ENCODE results near the gene MS4A10.

The MS4A10 gene

DNA sequence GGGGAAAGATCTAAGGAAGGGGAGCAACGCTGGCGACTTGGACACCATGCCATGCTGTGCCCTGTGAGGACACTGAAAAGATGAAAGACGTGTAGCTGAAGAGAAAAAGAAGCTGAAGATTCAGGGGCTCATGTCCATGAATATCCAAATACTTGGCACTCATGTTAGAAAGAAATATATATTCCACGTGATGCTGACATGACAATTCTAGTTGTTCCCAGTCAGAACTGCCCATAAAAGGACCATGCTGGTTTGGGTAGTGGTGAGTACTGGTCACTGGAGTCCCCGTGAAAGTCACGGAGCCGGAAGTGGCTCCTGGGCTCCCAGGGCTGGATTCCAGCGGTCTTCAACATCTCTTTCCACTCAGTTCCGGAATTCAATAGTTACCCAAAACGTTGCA is 18.6 kb upstream of the MS4A10 start:
- DNase-seq = no peak

GRCh38 chr11:60767388-60767811 is 17.7 kb upstream of the MS4A10 start:
- DNase-seq = peak; percentile 4

DNA sequence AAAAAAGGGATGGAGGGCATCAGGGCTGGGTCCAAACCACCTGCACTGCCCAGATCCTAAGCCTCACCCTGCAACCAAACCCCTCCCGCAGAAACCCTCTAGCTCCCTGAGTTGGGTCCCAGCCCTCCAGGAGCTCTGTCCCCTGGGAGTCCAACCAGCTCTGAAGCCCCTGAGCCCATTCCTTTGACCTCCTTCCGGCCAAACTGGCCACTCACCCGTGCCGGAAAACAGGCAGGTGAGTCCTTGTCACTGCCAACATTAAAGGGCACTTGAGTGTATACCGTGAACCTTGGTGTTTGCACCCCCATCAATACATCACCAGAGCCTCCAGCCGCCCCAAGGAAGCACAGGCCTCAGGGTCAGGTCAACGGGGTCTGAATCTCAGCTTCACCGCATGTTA is 16.9 kb upstream of the MS4A10 start:
- DNase-seq = no peak

- no peak for DNase-seq
Measured at GRCh38 chr11:60769273-60769672, 15.9 kb upstream of the MS4A10 start.

DNA sequence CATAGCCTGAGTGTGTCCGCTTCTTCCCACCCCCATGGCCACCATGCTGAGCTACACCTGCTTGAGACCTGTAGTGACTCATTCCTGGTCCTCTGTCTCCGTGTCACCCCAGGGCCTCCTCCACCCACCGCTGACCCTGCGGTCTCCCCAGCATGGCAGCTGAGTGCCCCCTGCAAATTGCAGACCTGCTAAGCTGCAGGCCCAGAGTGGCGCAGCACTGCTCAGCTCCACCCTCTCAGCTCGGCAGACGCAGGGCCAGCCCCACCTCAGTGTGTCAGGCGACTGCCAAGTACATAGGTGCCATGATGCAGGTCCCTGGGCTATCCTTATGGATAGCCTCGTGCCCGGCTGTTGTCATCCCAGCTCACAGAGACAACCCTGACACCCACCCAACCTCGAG is 15.3 kb upstream of the MS4A10 start:
- no peak for DNase-seq

- DNase-seq = no peak
Measured at GRCh38 chr11:60771146-60771545, 14.0 kb upstream of the MS4A10 start.

DNA sequence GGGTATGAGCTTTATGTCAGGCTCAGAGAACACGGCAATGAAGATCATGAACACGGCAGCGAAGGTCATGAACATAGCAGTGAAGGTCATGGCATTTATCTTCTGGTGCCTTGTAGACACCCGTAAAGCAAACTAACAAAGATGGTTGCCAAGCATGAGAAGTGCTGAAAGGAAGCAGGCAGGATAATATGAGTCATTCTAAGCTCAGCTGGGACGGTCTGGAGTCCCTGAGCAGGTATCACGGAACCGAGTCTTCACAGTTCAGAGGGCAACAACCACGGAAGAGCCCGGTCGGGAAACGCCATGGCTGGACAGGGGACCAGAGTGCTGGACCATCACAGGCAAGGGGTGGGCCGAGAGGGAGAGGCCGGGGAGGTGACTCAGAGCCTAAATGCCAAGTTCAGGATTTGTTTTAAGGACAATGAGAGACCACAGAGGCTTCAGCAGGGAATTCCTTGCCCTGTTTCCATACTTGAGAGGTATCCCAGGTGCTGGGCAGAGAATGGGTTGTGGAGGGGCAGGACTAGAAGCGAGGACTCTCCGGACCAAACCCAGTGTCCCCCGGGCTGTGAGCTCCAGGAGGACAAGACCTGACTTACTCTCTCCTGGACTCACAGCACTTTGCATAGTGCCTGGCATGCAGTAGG is 13.1 kb upstream of the MS4A10 start:
- no peak for DNase-seq

DNA sequence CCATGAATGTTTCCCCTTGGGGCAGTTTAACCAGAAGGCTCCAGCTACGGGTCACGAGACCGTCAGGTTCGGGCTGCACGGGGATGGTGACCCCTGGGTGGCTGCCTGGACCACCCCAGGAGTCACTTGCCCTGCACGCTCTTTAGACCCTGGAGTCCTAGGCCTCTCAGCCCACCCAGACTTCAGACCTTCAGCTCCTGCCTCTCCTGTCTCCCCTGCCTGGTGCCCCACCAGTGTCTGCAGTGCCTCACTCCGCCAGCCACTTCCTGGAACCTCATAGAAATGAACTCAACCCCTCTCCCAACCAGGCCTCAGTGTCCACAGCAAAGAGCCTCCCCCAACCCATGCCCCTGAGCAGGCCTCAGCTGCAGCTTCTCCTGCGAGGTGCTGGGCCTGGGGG is 12.5 kb upstream of the MS4A10 start:
- no peak for DNase-seq

GRCh38 chr11:60774726-60775125 is 10.4 kb upstream of the MS4A10 start:
- DNase-seq = no peak

GRCh38 chr11:60775420-60775961 is 9.6 kb upstream of the MS4A10 start:
- peak; percentile 86 for DNase-seq

DNA sequence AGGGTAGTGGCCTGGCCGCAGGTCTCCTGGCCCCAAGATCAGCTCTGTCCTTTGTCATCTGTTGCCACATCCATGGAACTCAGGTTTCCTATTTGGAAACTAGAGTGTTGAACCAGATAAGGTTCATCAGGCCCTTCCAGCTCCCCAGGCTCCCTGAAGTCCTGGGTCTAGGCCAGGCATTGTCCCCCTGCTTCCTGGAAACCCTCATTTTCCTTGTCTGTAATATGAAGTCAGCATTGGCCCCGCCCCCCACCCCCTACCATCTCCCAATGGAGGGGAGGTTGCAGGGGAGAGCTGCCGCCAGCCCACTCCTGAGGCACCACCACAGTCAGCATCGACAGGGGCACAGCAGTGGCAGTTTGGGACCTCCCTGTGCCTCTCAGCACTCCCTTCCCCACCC is 9.0 kb upstream of the MS4A10 start:
- DNase-seq = no peak

GRCh38 chr11:60777106-60777505 is 8.0 kb upstream of the MS4A10 start:
- no peak for DNase-seq

GRCh38 chr11:60777572-60777971 is 7.6 kb upstream of the MS4A10 start:
- DNase-seq = no peak

DNA sequence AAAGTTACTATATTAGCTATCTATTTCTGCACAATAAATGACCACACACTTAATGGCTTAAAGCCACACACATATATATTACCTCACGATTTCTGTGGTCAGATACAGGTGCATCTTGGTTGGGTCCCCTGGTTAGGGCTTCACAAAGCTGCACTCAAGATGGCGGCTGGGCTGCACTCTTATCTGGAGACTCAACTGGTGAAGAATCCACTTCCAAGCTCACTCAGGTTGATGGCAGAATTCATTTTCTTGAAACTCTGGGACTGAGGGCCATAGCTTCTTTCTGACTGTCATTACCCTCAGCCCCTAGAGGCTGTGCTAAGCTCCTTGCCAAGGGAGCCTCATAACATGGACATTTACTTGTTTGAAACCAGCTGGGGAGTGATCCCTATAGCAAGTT is 5.1 kb upstream of the MS4A10 start:
- DNase-seq = no peak

DNA sequence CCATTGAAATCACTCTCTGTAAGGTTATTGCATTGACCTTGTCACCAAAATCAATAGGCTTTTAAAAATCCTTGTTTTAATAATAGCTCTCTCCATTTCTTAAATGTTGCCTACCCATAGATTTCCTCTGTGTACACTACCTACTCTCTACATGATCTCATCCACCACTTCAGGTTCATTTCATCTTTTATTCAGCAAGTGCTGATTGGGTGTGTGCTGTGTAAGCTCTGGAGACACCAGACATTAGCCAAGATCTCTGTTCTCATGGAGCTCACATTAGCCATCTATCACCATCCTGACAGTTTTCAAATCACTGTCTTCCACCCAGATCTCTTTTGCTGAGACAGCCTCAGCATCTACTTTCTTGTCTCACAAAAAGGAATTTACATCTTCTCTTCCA is 4.4 kb upstream of the MS4A10 start:
- no peak for DNase-seq

GRCh38 chr11:60781286-60781980 is 3.7 kb upstream of the MS4A10 start:
- no peak for DNase-seq

DNA sequence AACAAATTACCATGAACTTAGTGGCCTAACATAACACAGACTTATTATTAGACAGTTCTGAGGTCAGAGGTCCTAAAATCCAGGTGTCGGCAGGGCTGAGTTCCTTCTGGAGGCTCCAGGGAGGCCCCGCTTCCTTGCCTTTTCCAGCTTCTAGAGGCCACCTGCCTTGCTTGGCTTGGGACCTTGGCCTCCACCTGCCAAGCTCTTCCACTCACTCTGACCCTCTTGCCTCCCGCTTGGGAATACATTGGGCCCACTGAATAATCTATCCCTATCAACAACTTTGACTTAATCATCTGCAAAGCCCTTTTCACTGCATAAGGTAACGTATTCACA is 3.2 kb upstream of the MS4A10 start:
- DNase-seq = no peak

DNA sequence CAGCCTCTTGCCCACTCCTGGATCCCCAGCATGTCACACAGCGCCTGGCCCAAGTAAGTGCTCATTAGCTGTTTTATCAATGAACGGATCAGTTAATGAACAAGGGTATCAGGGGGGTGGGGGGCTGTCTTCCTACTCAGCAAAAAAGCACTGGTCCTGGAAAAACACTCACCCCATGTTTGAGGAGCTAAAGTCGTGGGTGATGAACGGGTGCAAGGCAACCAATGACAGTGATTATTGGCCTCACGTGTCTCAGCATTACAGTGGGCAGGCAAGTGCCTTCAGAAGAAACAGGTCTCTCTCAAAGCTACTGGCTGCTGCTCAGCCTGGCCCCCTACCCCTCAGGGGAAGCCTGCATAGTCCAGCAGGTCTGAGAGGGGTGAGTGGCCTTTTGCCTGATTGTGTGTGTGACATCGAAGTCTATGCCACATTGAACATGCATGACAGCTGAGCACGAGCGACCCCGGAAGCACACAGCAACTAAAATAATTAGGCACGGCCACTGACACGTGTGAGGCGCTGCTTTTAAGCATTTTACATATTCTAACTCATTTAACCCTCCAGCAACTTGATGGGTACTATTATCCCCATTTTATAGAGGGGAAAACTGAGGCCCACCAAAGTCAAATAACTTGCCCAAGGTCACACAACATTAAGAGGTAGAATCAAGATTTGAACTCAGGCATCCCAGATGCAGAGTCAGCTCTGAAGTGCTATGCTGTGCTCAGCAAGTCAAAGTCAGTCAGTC is 2.6 kb upstream of the MS4A10 start:
- DNase-seq = no peak

GRCh38 chr11:60783141-60783484 is 2.0 kb upstream of the MS4A10 start:
- DNase-seq = no peak

- no peak for DNase-seq
Measured at GRCh38 chr11:60783911-60784310, 1.2 kb upstream of the MS4A10 start.

GRCh38 chr11:60785806-60786361 is 751 bp downstream of the MS4A10 start:
- DNase-seq = no peak

DNA sequence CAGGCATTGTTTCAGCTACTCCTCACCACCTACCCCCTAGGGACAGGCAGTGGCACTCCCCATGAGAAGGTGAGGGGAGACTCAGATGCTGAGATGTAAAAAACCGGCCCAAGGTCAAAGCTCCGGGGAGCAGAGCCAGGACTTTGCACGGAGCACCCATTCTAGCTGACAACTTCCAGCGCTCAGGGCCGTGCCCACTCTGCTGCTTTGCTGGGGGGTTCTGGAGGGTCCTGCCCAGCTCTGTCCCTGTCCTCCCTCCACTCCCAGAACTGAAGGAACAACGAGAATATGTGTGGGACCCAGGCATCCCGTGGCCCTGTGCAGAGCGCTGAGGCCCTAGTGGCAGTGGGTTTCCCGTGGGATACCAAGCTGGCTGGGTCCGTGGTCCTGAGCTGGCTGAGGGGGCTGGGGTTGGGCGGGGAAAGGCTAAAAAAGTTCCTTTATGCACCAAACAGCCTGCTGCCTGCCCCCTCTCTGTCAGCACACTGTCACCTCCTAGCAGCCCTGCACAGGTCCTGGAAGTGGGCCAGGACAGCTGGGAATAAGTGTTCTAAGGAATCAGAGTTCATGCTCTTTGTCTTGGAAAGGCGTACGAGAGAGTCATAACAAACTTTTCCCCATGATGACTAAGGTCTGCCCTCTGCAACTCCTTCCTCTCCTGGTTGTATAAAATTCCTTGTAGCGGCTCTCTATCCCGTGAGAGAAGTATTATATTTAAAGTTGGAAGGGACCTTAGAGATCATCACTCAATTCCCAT is 1.9 kb downstream of the MS4A10 start:
- no peak for DNase-seq
